Stimulated activated CD8-positive, alpha-beta memory T cell treated with anti-CD3 and anti-CD28 coated beads, Interleukin-7, amount 100 ng/mL, for 1 hour (primary cell): ENCODE measurements around the gene ZIC5.

ENCODE experiments used
- DNase-seq, 2 donors: peaks; one replicate each; pipeline ENCODE4 v3.0.0-alpha.2; 2020; ENCODE audit warnings: low read depth in 2 of 2

ZIC5 gene

GRCh38 chr13:99971576-99972189 lies at the start of gene ZIC5:
Gene ZIC5, minus strand, starts transcription at chr13:99971767. Its CDS starts 164 bp downstream, at chr13:99971603.
- DNase-seq, result no peak

GRCh38 chr13:100019780-100020356 lies 48.3 kb upstream of the ZIC5 start:
- DNase-seq, result no peak

GRCh38 chr13:100014621-100015020 lies 43.1 kb upstream of the ZIC5 start:
- DNase-seq, result no peak

- DNase-seq, result no peak
These were observed 26.7 kb upstream of the ZIC5 start for GRCh38 chr13:99998261-99998660.

- DNase-seq, result no peak
These were observed 26.2 kb upstream of the ZIC5 start for GRCh38 chr13:99997702-99998214.

GRCh38 chr13:99996381-99996973 lies 24.9 kb upstream of the ZIC5 start:
- no peak for DNase-seq

- no peak for DNase-seq
These were observed 24.2 kb upstream of the ZIC5 start for GRCh38 chr13:99995589-99996380.

GRCh38 chr13:99995104-99995588 lies 23.6 kb upstream of the ZIC5 start:
- DNase-seq, result no peak

GRCh38 chr13:99994638-99995020 lies 23.1 kb upstream of the ZIC5 start:
- no peak for DNase-seq

GRCh38 chr13:99993660-99994637 lies 22.4 kb upstream of the ZIC5 start:
- DNase-seq, result no peak

GRCh38 chr13:99992949-99993351 lies 21.4 kb upstream of the ZIC5 start:
- DNase-seq, result no peak

- no peak for DNase-seq
These were observed 20.5 kb upstream of the ZIC5 start for GRCh38 chr13:99991828-99992775.

- DNase-seq, result no peak
These were observed 19.7 kb upstream of the ZIC5 start for GRCh38 chr13:99991013-99991827.

- no peak for DNase-seq
These were observed 18.8 kb upstream of the ZIC5 start for GRCh38 chr13:99990126-99990977.

- no peak for DNase-seq
These were observed 17.9 kb upstream of the ZIC5 start for GRCh38 chr13:99989276-99990125.

- no peak for DNase-seq
These were observed 17.1 kb upstream of the ZIC5 start for GRCh38 chr13:99988529-99989275.
